ENCODE data around the gene SNN. TPM values are rescaled to one million over a fixed set of nuclear protein-coding genes. Genes with fewer than 3 reads are reported as not detected.
A peak's percentile ranks its signal among the peaks of the same experiment; 100 is the strongest.

Gene SNN
- total RNA-seq, 1 donor from 2014 or later = 23.4 TPM

GRCh38 chr16:11679941-11680911, 12.0 kb downstream of the SNN start:
- H3K9me3 Mint-ChIP-seq (ENCODE audit: unreplicated experiment) = no peaks in the 10 kb centered on the region
- H3K4me1 Mint-ChIP-seq (ENCODE audit: unreplicated experiment) = peaks cover 20% of the 10 kb centered on the region
- no peaks in the 10 kb centered on the region for H3K27me3 Mint-ChIP-seq (ENCODE audit: unreplicated experiment)
- H3K36me3 Mint-ChIP-seq (ENCODE audit: unreplicated experiment) = peaks cover 46% of the 10 kb centered on the region
- no peak for TF ChIP-seq CTCF (IDR thresholded peaks at IDR 0.05)
- no peak overlapping the region for H3K27ac Mint-ChIP-seq (ENCODE audit: unreplicated experiment)
- DNase-seq (ENCODE audit: extremely low spot score, unreplicated experiment) = no peak
- H3K4me3 Mint-ChIP-seq (ENCODE audit: unreplicated experiment) = no peak overlapping the region

GRCh38 chr16:11681556-11681955, 13.3 kb downstream of the SNN start:
- no peaks in the 10 kb centered on the region for H3K27me3 Mint-ChIP-seq (ENCODE audit: unreplicated experiment)
- TF ChIP-seq CTCF (IDR thresholded peaks at IDR 0.05) = no peak
- no peaks in the 10 kb centered on the region for H3K9me3 Mint-ChIP-seq (ENCODE audit: unreplicated experiment)
- H3K27ac Mint-ChIP-seq (ENCODE audit: unreplicated experiment) = no peak overlapping the region
- no peak for DNase-seq (ENCODE audit: extremely low spot score, unreplicated experiment)
- no peak overlapping the region for H3K4me3 Mint-ChIP-seq (ENCODE audit: unreplicated experiment)
- H3K4me1 Mint-ChIP-seq (ENCODE audit: unreplicated experiment) = peaks cover 23% of the 10 kb centered on the region
- peaks cover 51% of the 10 kb centered on the region for H3K36me3 Mint-ChIP-seq (ENCODE audit: unreplicated experiment)

- DNase-seq (ENCODE audit: extremely low spot score, unreplicated experiment) = no peak
- TF ChIP-seq CTCF (IDR thresholded peaks at IDR 0.05) = no peak
- no peaks in the 10 kb centered on the region for H3K9me3 Mint-ChIP-seq (ENCODE audit: unreplicated experiment)
- peaks cover 56% of the 10 kb centered on the region for H3K36me3 Mint-ChIP-seq (ENCODE audit: unreplicated experiment)
- H3K4me1 Mint-ChIP-seq (ENCODE audit: unreplicated experiment) = peaks cover 28% of the 10 kb centered on the region
- no peak overlapping the region for H3K4me3 Mint-ChIP-seq (ENCODE audit: unreplicated experiment)
- H3K27ac Mint-ChIP-seq (ENCODE audit: unreplicated experiment) = peak overlapping the region; percentile 74
- no peaks in the 10 kb centered on the region for H3K27me3 Mint-ChIP-seq (ENCODE audit: unreplicated experiment)
Observed at GRCh38 chr16:11681976-11682654, 13.9 kb downstream of the SNN start.

- TF ChIP-seq CTCF (IDR thresholded peaks at IDR 0.05) = no peak
- Mint-ChIP-seq H3K9me3 (ENCODE audit: unreplicated experiment) (no peaks in the 10 kb centered on the region), H3K4me3 (ENCODE audit: unreplicated experiment) (no peak overlapping the region), H3K27ac (ENCODE audit: unreplicated experiment) (peak overlapping the region; percentile 74), H3K4me1 (ENCODE audit: unreplicated experiment) (peaks cover 25% of the 10 kb centered on the region), H3K36me3 (ENCODE audit: unreplicated experiment) (peaks cover 56% of the 10 kb centered on the region), H3K27me3 (ENCODE audit: unreplicated experiment) (no peaks in the 10 kb centered on the region)
- no peak for DNase-seq (ENCODE audit: extremely low spot score, unreplicated experiment)
Observed at GRCh38 chr16:11682655-11683096, 14.4 kb downstream of the SNN start.

- no peaks in the 10 kb centered on the region for H3K9me3 Mint-ChIP-seq (ENCODE audit: unreplicated experiment)
- DNase-seq (ENCODE audit: extremely low spot score, unreplicated experiment) = no peak
- H3K4me3 Mint-ChIP-seq (ENCODE audit: unreplicated experiment) = no peak overlapping the region
- H3K27me3 Mint-ChIP-seq (ENCODE audit: unreplicated experiment) = no peaks in the 10 kb centered on the region
- no peak for TF ChIP-seq CTCF (IDR thresholded peaks at IDR 0.05)
- H3K27ac Mint-ChIP-seq (ENCODE audit: unreplicated experiment) = peak overlapping the region; percentile 74
- peaks cover 60% of the 10 kb centered on the region for H3K36me3 Mint-ChIP-seq (ENCODE audit: unreplicated experiment)
- peaks cover 26% of the 10 kb centered on the region for H3K4me1 Mint-ChIP-seq (ENCODE audit: unreplicated experiment)
Observed at GRCh38 chr16:11683145-11683544, 14.9 kb downstream of the SNN start.

All from osteocyte (in vitro differentiated cells).